Mucosa of stomach (tissue), 1 donor: ENCODE data around the gene MMP17.

Source experiments
- H3K27me3 ChIP-seq: one replicate; pipeline ENCODE4 v1.7.0; 2013; ENCODE audit warnings: mild to moderate bottlenecking, low read length; ENCODE audit not compliant: control insufficient read depth, insufficient read depth
- H3K36me3 ChIP-seq: one replicate; pipeline ENCODE4 v1.7.0; 2013; ENCODE audit warnings: low read length; ENCODE audit not compliant: control insufficient read depth, insufficient read depth
- H3K4me1 ChIP-seq: one replicate; pipeline ENCODE4 v1.7.0; 2013; ENCODE audit warnings: mild to moderate bottlenecking, low read length; ENCODE audit not compliant: control insufficient read depth, insufficient read depth
- H3K4me3 ChIP-seq: one replicate; pipeline ENCODE4 v1.7.0; 2013; ENCODE audit warnings: low read length
- H3K9ac ChIP-seq: one replicate; pipeline ENCODE4 v1.7.0; 2013; ENCODE audit warnings: mild to moderate bottlenecking, low read length, moderate library complexity
- H3K9me3 ChIP-seq: one replicate; pipeline ENCODE4 v1.7.0; 2013; ENCODE audit warnings: mild to moderate bottlenecking, low read length, moderate library complexity; ENCODE audit not compliant: control insufficient read depth
- donor health status: Pancreatic carcinoma.

The MMP17 gene

DNA sequence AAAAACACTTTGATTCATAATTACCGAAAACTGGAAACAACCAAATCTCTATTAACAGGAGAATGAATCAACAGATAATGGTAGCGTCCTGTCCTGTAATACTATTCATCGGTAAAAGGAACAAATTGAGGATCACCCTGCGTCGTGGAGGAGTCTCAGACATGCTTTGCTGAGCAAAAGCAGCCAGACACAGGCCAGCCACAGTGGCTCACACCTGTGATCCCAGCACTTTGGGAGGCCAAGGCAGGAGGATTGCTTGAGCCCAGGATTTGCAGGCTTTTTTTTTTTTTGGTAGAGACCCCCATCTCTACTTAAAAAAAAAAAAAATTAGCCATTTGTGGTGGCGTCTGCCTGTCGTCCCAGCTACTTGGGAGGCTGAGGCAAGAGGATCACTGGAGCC is 34.1 kb upstream of the MMP17 start:
- H3K4me1 ChIP-seq: no peaks in the 10 kb centered on the region
- H3K9ac ChIP-seq: no peak overlapping the region
- no peak overlapping the region for H3K4me3 ChIP-seq
- H3K9me3 ChIP-seq: no peaks in the 10 kb centered on the region
- H3K36me3 ChIP-seq: peaks cover 7% of the 10 kb centered on the region
- H3K27me3 ChIP-seq: no peaks in the 10 kb centered on the region

DNA sequence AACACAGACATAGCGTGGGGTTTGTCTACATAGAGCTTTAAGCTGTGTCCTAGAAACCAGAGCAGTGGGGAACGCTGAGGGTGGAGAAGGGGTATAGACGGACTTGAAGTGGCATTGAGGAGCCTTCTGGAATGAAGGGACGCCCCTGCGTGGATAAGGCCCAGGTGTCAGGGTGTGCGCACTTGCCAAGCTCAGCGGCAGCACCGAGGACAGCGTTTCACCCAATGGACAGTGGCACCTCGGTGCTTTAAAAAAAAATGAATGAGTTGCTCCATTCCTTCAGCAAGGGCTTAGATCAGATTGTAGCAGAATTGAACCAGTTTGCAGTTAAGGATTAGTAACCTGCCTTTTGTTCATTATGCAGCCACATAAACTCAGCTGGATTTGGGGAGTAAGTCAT is 33.6 kb upstream of the MMP17 start:
- H3K4me1 ChIP-seq: no peaks in the 10 kb centered on the region
- no peaks in the 10 kb centered on the region for H3K27me3 ChIP-seq
- no peak overlapping the region for H3K9ac ChIP-seq
- no peaks in the 10 kb centered on the region for H3K9me3 ChIP-seq
- H3K36me3 ChIP-seq: peaks cover 7% of the 10 kb centered on the region
- H3K4me3 ChIP-seq: no peak overlapping the region

DNA sequence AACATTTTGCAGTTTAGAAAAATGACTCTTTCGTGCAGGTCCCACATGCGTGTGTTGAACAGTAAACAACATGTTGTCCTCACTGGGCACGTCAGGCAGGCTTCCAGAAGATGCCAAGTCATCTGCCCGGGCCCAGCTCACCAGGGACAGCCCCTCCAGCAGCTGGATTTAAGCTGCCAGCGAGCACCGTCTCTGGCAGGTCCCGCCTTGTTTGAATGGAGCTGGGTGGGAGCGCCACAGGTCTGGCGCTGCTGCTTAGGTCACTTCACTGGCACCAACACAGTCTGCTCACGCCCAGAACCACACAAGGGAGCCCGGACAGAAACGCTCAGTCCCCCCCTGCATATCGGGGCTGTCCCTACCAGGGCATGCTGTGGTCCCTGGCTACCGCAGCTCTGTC is 33.1 kb upstream of the MMP17 start:
- no peaks in the 10 kb centered on the region for H3K9me3 ChIP-seq
- no peak overlapping the region for H3K9ac ChIP-seq
- no peaks in the 10 kb centered on the region for H3K27me3 ChIP-seq
- peaks cover 7% of the 10 kb centered on the region for H3K36me3 ChIP-seq
- no peak overlapping the region for H3K4me3 ChIP-seq
- no peaks in the 10 kb centered on the region for H3K4me1 ChIP-seq

DNA sequence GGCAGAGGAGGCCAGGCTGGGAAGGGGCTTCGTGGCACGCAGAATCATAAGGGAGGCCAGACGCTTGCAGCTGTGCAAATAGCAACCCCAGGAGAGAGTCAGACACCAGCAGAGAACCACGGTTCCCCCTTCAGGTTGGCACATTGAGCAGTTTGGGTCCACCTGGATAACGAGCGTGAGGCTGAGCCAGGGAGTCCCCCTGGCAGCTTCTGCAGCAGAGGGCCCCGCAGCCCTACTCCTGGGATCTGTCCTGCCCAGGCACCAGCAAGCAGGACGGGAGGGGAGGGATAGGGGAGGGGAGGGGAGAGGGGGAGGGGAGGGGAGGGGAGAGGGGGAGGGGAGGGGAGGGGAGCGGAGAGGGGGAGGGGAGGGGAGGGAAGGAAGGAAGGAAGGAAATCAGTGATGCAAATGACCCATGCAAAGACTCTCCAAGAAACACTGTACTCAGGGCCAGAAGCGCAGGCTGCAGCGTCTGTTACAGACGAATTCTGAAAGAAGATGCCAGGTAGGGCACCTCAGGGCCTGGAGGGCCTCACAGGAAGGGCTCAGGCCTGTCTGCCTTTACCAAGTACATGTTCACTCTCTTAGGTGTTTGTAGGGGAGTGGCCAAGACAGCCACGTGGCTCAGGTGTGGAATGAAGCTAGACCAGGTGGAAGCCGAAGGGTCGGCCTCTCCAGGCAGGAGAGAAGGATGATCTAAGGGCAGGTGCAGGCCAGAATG is 32.3 kb upstream of the MMP17 start:
- Histone ChIP-seq H3K27me3 (no peaks in the 10 kb centered on the region), H3K4me3 (no peak overlapping the region), H3K9me3 (no peaks in the 10 kb centered on the region), H3K4me1 (no peaks in the 10 kb centered on the region), H3K36me3 (peaks cover 7% of the 10 kb centered on the region), H3K9ac (no peak overlapping the region)

DNA sequence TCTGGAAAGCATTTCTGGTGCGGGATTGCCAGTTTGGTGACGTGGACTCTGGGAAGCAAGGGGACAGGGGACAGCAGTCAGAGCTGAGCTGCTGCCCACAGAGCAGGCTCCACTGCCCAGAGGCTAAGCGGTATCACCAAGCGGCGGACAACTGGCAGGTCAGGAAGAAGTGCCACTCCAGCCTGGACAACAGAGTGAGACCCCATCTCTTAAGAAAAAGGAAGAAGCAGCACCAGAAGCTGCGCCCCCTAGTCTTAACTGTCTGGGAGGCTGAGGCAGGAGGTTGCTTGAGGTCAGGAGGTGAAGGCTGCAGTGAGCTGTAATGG is 31.8 kb upstream of the MMP17 start:
- H3K9ac ChIP-seq: no peak overlapping the region
- H3K9me3 ChIP-seq: no peaks in the 10 kb centered on the region
- no peak overlapping the region for H3K4me3 ChIP-seq
- H3K36me3 ChIP-seq: peaks cover 7% of the 10 kb centered on the region
- no peaks in the 10 kb centered on the region for H3K4me1 ChIP-seq
- H3K27me3 ChIP-seq: no peaks in the 10 kb centered on the region

DNA sequence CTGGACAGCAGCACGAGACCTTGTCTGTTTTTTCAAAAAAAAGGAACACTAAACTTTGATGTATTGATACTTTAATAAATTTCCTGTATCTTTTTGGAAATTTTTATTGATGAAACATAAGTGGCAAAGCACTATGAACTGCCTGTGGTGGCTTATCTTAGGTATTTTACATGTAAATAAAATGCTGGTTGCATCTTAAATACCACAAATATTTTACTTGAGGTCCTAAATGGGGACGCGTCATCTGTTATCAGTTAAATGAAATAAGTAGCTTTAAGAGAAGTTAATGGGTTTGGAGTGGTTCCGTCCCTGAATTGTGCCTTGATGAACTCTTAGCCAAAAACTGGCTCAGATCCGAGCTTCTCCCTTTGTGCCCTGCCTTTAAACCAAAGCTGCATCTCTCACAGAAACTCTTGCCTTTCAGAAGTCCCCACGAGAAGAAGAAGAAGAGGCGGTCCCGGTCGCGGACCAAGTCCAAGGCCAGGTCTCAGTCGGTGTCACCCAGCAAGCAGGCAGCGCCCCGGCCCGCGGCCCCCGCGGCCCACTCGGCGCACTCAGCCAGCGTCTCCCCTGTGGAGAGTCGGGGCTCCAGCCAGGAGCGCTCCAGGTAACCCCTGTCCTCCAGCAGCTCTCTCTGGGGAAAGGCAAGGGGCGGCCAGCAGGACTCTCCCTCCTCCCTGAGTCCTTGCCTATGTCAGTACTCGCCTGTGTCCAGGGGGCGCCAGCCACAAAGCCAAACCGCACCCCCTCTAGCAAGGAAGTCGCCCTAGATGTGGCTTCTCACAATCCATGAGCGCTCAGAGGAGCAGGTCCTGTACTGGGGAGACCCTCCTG is 31.2 kb upstream of the MMP17 start:
- peaks cover 7% of the 10 kb centered on the region for H3K36me3 ChIP-seq

DNA sequence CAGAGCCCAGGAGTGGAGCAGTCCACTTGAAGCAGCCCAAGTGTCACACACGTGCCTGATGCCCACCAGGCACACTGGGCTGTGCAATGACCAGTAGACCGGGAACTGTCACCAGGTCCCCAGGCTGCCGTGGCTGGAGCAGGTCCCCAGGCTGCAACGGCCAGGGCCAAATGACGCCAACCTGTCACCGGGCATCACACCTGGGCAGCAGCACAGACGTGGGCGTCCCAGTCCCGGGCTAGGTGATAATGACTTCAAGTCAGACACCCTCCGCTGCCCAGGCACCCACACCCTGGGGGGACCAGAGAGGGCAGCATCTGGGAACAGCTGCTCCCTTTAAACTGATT is 30.6 kb upstream of the MMP17 start:
- Histone ChIP-seq H3K27me3 (no peaks in the 10 kb centered on the region), H3K4me3 (no peak overlapping the region), H3K9me3 (no peaks in the 10 kb centered on the region), H3K4me1 (no peaks in the 10 kb centered on the region), H3K9ac (no peak overlapping the region), H3K36me3 (peaks cover 7% of the 10 kb centered on the region)

More for the DNA sequence above, 31.2 kb upstream of the MMP17 start:
- Histone ChIP-seq H3K4me3 (no peak overlapping the region), H3K4me1 (no peaks in the 10 kb centered on the region), H3K27me3 (no peaks in the 10 kb centered on the region), H3K9ac (no peak overlapping the region), H3K9me3 (no peaks in the 10 kb centered on the region)

DNA sequence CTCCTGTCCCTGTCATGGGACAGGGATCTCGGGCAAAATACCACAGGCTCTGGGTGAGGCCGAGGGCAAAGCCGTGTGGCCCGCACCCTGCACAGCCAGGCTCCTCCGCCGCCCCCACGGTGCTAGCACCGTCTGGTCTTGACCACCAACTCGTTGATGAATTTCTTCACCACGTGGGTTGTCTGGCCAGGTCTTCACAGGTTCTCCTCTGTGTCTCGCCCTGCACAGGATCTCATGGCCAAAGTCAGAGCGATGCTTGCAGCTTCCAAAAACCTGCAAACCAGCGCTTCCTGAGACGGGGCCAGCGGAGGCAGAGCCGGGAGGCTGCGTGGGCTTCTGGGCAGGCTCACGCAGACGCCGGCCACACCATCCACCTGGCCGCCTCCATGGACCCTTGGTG is 29.0 kb upstream of the MMP17 start:
- Histone ChIP-seq H3K9me3 (no peaks in the 10 kb centered on the region), H3K4me1 (peaks cover 5% of the 10 kb centered on the region), H3K36me3 (peaks cover 7% of the 10 kb centered on the region), H3K9ac (no peak overlapping the region), H3K4me3 (no peak overlapping the region), H3K27me3 (no peaks in the 10 kb centered on the region)

DNA sequence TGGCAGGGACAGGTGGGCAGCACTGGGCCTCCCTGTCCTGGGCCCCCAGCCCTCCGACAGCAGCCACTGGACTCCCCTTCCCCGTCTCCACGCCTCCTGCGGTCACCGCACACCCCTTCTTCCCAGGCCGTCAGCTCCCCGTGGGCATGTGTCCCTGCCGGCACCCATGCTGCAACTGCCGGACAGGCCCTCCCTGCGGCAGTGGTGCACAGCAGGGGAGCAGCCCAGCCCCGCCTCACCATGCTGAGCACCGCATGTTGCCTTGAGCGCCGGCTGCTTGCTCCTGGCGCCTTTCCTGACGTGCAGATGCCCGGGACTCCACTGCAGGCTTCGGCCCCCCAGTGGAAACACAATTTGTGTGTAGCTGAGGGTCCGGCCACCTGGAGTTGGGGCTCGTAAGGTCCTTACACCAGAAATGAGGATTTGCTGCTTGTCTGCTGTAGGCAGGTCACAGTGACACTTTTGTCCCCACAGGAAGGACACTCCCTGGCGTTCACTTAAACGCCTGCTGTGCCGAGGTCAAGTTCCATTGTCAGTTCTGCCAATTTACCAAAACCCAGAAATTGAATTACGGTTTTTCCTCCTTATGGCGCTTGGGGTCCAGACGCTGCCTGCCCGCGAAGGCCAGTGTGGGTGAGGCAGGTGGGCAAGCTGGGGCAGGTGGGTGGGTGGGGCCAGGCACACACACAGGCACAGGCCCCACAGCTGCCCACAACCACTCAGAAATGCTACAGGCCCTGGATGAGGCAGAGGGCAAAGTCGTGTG is 28.2 kb upstream of the MMP17 start:
- H3K27me3 ChIP-seq: no peaks in the 10 kb centered on the region
- H3K4me3 ChIP-seq: no peak overlapping the region
- peaks cover 5% of the 10 kb centered on the region for H3K4me1 ChIP-seq
- no peaks in the 10 kb centered on the region for H3K9me3 ChIP-seq
- H3K36me3 ChIP-seq: peaks cover 7% of the 10 kb centered on the region
- H3K9ac ChIP-seq: no peak overlapping the region

DNA sequence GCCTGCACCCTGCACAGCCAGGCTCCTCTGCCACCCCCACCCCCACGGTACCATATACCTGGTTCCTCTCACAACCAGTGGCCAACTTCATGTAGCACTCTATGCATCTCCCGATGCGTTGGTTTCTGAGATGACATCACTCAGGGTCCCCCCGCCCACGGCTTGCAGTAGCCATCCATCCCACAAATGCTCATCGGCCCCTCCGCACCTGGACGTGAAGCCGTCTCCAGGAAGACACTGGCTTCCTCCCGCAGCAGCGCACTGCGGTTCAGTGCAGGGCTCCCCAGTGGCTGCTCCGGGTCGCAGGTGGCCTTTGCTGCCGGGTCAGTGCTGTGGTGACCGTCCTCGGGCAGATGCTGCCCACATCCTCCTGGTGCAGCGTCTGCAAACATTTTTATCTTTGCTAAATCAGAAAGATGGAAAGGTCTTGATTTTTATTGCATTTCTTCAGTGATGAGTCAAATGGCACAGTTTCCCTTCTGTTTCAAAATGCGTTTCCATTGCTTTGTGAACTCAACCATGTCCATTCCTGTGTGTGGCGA is 27.5 kb upstream of the MMP17 start:
- Histone ChIP-seq H3K27me3 (no peaks in the 10 kb centered on the region), H3K4me3 (no peak overlapping the region), H3K36me3 (peaks cover 7% of the 10 kb centered on the region), H3K4me1 (peaks cover 5% of the 10 kb centered on the region), H3K9me3 (no peaks in the 10 kb centered on the region), H3K9ac (no peak overlapping the region)

DNA sequence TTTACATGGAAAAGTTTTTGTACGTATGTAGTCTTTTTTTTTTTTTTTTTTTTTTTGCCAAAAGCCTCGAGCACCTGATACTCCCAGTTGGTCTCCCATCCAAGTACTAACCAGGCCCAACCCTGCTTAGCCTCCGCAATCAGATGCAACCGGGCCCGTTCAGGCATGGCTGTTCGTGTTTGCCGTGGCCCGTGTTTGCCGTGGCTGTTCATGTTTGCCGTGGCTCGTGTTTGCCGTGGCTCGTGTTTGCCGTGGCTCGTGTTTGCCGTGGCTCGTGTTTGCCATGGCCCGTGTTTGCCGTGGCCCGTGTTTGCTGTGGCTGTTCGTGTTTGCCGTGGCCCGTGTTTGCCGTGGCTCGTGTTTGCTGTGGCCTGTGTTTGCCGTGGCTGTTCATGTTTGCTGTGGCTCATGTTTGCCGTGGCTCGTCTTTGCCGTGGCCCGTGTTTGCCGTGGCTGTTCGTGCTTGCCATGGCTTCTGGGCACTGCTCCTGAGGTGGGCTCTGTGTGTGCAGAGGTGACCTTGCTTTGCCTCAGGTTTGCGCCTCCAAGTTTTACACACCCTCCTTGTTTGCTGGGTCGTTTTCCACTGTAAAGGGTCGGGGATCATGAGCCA is 26.8 kb upstream of the MMP17 start:
- Histone ChIP-seq H3K36me3 (peaks cover 7% of the 10 kb centered on the region), H3K27me3 (no peaks in the 10 kb centered on the region), H3K4me3 (no peak overlapping the region), H3K9me3 (no peaks in the 10 kb centered on the region), H3K4me1 (peaks cover 5% of the 10 kb centered on the region), H3K9ac (no peak overlapping the region)
